Stromal cell of bone marrow (primary cell): ENCODE data around the gene TRIM4.
A peak's percentile ranks its signal among the peaks of the same experiment; 100 is the strongest.
"Not testable (repeated sequence)": the region's sequence is repeated elsewhere in the genome, so short reads cannot be mapped to it uniquely, and the experiment has no call there.

ENCODE experiments used
- DNase-seq: peaks from one replicate; pipeline ENCODE4 v3.0.0-alpha.2; 2012; ENCODE audit warnings: low read depth

TRIM4 gene

GRCh38 chr7:99919814-99920112 is 433 bp upstream of the TRIM4 start:
- no peak for DNase-seq

- no peak for DNase-seq
These were observed 8.4 kb downstream of the TRIM4 start for GRCh38 chr7:99910976-99911375.

GRCh38 chr7:99901581-99901980 is 17.7 kb downstream of the TRIM4 start:
- DNase-seq = no peak

GRCh38 chr7:99899830-99900519 is 19.4 kb downstream of the TRIM4 start:
- no peak for DNase-seq

- DNase-seq = no peak
These were observed 20.5 kb downstream of the TRIM4 start for GRCh38 chr7:99898836-99899235.

GRCh38 chr7:99898023-99898357 is 21.3 kb downstream of the TRIM4 start:
- no peak for DNase-seq

- no peak for DNase-seq
These were observed 21.9 kb downstream of the TRIM4 start for GRCh38 chr7:99897322-99898022.

GRCh38 chr7:99894738-99895137 is 24.6 kb downstream of the TRIM4 start:
- no peak for DNase-seq

- DNase-seq = no peak
These were observed 26.1 kb downstream of the TRIM4 start for GRCh38 chr7:99893280-99893679.

GRCh38 chr7:99890348-99890747 is 29.0 kb downstream of the TRIM4 start:
- not testable (repeated sequence) for DNase-seq

GRCh38 chr7:99888366-99888765 is 31.0 kb downstream of the TRIM4 start:
- DNase-seq = not testable (repeated sequence)

- no peak for DNase-seq
These were observed 38.0 kb downstream of the TRIM4 start for GRCh38 chr7:99881370-99881769.

- no peak for DNase-seq
These were observed 42.4 kb downstream of the TRIM4 start, which contains the start of gene OR2AE1 for GRCh38 chr7:99876933-99877332. TSS of gene OR2AE1 (minus strand) at chr7:99877033. CDS start at chr7:99877033, 0 bp downstream.

GRCh38 chr7:99876491-99876890 is 42.8 kb downstream of the TRIM4 start:
- DNase-seq = no peak

GRCh38 chr7:99868246-99868645 is 51.1 kb downstream of the TRIM4 start:
- no peak for DNase-seq

GRCh38 chr7:99867477-99867876 is 51.9 kb downstream of the TRIM4 start:
- DNase-seq = not testable (repeated sequence)

GRCh38 chr7:99863847-99864440 is 55.4 kb downstream of the TRIM4 start:
- no peak for DNase-seq

- DNase-seq = peak; percentile 93
These were observed 58.8 kb downstream of the TRIM4 start for GRCh38 chr7:99860281-99861127.

GRCh38 chr7:99855236-99855635 is 64.1 kb downstream of the TRIM4 start:
- no peak for DNase-seq

- DNase-seq = no peak
These were observed 70.7 kb downstream of the TRIM4 start for GRCh38 chr7:99848420-99849216.

GRCh38 chr7:99844328-99844727 is 75.0 kb downstream of the TRIM4 start:
- DNase-seq = no peak

- DNase-seq = peak; percentile 21
These were observed 75.5 kb downstream of the TRIM4 start for GRCh38 chr7:99843808-99844207.
